HG02588 (cell line): ENCODE results near the gene NXT1.

Experiments
- ATAC-seq: cut with Tn5 transposase; IDR thresholded peaks from one replicate; pipeline ENCODE4 v1.9.1; 2021; ENCODE audit warnings: mild to moderate bottlenecking, moderate library complexity; ENCODE audit not compliant: unreplicated experiment

The NXT1 gene

DNA sequence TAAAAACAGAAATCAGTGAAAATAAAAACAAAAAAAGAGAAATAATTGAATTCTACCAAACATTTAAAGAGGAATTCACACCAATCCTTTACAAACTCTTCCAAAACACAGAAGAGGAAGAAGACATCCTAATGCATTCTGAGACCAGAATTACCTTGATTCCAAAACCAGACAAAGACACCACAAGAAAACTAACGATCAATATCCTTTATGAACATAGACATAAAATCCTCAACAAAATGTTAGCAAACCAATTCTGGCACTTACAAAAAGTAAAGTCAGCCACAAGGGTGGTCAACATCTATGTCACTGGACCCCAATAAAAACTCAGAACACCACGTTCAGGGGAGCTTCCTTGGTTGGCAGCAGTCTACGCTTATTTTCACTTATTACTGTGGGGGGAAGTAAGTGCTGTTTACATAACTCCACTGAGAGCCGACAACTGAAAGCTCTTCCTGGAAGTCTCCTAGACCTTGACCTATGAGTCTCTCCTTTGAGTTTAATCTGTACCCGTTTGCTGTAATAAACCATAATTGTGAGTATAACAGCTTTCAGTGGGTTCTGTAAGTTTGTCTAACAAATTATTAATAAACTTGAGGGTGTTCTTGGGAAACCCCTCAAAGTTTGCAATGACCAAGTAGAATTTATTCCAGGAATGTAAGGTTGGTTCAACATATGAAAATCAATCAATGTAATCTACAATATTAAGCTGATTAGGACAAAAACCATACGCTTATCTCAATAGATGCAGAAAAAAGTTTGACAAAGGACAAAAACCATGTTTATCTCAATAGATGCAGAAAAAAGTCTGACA, 35.9 kb downstream of the NXT1 start:
- no peak for ATAC-seq

DNA sequence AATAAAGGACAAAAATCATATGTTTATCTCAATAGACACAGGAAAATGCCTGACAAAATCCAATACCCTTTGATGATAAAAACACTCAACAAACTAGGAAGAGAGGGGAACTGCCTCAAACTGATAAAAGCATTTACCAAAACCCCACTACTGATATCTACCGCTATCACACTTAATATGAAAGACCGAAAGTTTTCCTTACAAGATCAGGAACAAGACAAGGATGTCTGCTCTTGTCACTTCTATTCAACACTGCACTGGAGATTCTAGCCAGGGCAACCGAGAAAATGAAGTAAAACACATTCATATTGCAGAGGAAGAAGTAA, 36.5 kb downstream of the NXT1 start:
- no peak for ATAC-seq

DNA sequence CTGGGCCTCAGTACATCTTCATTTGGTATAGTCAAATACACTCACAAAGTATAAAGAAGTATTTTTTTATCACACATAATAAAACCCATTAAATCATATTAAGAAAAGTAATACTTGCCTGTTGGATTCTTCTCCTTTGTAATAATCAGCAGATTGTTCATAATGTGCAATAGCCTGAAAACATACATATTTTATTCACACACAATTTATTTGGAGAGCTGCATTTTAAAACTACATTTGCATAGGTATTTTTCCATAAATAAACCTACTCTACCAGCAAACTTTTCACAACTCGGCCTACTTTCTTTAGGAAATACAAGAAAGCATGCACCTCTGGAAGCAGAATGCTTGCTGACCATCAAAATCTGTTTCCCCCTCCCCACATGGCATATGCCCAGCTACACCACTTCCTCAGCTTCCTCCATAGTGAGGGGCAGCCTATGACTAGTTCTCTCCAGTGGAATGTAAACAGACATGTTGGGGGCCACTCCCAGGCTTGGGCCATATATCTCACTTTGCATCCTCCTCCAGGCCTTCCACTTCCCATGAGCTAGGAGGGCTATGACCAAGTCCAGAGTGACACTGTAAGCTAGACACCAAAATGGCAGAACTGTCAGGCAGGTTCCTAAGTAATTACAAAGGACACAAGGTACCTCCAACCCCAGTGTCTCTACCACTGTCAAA, 39.6 kb downstream of the NXT1 start:
- ATAC-seq, result no peak

DNA sequence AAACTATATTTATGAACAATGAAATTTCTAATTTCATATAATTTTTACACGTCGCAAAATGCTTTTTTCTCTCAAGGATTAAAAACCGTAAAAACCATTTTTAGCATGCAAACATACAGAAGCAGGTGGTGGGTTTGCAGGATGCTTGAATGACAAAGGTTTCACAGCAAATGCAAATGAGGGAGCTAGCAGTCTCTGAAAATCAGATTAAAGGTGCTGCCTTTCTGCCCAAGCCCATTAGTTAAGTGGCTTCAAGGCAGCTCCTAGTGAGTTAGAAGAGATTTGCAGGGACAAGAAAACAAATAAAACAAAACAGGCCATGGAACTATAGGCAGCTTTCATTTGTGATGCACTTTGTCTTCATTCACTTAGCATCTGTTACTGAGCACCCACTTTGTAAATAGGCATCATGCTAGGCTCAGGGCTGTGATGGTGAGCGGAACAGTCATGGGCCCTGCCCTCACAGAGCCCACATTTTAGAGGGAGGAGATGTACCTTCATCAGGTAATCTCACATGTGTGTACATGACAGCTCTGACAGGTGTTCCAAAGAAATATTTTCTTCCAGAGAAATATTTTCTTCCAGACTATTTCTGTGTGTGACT, 41.2 kb downstream of the NXT1 start:
- no peak for ATAC-seq

DNA sequence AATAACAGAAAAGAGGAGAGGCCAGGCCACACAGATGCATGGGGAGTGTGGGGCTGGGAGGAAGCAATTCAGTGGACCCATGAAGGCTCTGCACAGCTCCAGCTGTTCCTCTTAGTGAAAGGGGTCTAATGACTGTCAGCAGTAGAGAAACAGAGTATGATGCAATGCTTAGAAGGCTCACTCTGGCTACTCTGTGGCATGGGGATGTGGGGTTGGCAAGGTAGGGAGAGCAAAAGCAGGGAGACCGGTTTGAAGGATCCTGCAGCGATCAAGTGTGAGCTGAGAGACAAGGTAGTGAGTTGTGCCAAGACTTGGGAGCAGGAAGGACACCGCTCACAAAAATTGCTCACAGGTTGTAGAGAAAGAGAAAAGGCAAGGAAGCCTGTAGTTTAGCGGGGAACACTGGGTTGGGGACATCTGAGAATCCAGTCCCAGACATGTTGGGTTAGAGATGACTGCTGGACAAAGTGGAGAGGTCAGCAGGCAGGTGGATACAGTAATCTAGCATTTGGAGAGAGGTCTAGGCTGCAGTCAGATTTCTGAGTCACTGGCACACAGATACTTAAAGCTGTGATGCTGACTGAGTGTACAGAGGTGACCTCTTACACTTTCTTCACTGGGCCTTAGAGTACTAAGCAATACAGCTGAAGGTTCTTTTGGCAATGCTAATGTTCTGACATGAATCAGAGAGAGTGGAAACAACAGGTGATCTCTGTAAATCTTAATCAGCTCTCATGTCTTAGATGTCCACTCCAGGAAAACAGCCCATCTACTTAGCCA, 43.6 kb downstream of the NXT1 start:
- ATAC-seq, result no peak

DNA sequence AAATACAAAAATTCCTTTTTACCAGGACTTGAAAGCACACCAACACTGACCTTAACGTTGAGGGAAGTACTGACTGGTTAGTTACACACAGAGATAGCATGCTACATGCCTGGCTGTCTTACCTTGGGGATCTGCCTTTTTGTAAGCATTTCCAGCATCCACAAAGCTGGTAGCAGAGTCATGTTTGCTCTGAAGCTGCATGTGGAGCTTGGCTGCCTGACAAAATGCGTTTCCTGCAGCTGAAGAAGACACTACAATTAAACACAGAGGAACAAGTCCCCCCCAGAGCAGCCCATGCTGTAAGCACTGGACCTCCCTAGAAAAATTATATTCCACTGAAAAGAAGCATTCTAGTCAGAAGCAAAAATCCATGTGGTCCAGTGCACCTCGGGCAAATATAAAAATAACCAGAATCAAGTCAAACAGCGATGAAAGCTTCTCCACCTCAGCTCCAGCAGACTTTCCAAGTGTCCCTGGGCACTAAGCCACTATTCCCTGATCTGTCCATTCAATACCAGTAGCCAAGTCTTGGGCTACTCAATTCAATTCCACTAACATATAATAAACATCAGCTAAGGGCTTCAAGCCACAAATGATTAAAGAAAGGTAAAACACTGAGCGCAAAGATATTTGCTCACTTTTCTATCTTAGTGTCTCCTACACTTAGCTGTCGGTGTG, 46.5 kb downstream of the NXT1 start:
- ATAC-seq, result no peak

DNA sequence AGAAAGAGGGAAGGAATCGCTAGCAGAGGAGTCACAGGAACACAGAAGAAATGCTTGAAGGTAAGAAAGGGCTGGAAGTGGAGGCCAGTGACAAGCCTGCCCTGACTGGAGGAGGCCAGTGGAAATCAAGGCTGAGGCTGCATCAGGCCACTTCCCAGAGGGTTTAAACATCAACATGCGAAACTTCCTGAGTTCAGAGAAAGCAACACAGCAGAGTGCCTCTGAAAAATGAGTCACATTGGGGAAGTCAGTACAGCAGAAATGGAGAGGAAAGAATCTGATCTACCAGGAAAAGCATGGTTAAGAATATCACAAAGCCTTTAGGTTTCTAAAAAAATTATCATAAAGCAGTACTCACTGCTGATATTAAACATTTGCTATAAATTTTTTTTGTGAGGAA, 47.4 kb downstream of the NXT1 start:
- no peak for ATAC-seq

DNA sequence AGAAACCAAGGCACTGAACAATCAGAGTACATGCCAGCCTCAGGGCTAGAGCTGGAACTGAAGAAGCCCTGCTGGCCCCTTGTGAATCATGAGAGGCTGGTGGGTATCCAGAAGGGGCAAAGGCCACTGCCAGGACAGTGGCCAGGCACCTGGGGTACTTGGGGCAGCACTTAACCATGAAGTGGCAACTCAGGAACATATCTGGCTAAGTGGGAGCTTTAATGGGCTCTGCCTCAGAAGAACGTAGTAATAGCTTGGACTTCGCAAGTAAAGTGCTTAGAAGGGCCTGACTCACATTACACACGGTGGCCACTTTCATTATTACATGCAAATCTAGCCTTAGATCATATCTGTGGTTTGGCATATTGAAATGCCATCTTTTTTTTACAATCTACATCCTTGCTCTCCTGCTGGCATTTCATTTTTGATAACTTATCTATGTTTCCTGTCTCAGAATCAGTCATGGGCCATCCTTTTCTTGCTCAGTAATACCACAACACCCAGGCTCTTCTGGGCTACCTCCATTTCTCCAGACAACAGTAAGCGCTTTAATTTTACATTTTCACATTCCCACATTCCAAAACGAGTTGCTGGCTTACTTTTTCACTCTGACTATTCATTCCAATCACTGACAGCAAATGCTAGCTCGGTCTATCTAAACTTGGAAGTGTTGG, 49.1 kb downstream of the NXT1 start:
- ATAC-seq, result no peak

DNA sequence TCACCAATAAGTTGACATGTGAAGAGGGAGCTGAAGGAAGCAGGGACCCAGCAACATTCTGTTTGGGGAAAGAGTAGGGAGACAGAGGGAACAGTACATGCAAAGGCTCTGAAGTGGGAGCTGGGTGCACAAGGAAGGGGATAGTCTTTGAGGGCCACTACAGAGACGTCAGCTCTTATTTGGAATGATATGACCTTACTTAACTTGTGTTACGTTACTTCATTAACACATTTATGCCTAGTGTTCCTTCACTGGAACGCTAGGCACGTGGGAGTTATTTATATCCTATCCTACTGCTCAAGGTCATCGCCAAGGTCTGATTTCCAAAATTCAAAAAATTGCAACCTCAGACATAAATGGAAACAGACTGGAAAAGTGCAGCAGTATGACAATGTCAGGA, 50.5 kb downstream of the NXT1 start:
- ATAC-seq, result no peak

DNA sequence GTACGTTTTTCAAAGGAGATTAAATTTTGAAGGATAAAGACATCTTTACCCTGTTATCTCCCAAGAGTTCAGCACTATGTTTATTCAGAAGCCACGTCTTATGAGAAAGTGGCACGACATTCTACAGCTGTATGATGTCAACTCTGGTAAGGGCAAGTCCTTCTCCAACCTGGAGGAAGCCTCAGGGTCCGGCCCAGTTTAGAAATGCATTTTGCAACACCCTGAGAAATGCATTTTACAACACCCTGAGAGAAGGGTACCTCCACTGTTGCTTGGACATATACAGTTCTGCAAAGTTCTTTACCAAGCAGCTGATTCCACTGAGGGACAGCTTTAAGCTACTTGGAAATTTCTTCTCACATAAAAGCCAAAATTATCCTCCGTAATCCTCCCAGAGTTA, 53.2 kb downstream of the NXT1 start:
- ATAC-seq, result no peak

DNA sequence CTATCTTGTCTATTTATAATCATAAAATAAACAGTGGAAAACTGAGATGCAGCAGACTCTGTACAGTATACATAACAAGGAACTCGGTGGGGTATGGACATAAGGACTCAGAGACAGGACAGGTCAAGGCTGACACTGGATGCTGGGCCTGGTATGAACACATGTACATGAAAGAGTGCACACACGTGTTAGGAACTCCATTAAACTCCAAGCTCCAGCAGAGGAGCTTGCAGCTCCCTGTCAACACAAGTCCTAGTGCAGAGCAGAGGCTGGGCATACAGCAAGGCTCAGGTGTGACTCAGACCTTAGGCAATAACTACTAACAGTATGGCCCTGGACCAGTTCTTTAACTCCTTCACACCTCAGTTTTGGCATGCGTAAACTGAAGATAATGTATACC, 53.6 kb downstream of the NXT1 start:
- ATAC-seq, result no peak
